Naive thymus-derived CD4-positive, alpha-beta T cell (primary cell): ENCODE data around the gene ERVH48-1. TPM values are rescaled to one million over a fixed set of nuclear protein-coding genes. Genes with fewer than 3 reads are reported as not detected.

ENCODE experiments used
- ATAC-seq: fragments of 150-1000 bp; cut with Tn5 transposase; 2 replicates; pipeline ENCODE4 v1.10.0; 2021; ENCODE audit warnings: mild to moderate bottlenecking, moderate library complexity
- CTCF ChIA-PET: fragments of 350-600 bp; sonication (Branson Sonifier 250); formaldehyde crosslinking; loops from one replicate; lab custom pipeline; 2021; ENCODE audit warnings: antibody characterized with exemption; lab: Charles Lee
- POLR2A ChIA-PET: fragments of 350-600 bp; sonication (Branson Sonifier 250); formaldehyde crosslinking; loops from one replicate; lab custom pipeline; 2021; ENCODE audit warnings: antibody characterized with exemption, inconsistent platforms; lab: Charles Lee
- DNase-seq, 9 donors: peaks; one replicate each; pipeline versions ENCODE4 v3.0.0 to v3.0.0-alpha.2; 2020 to 2022; ENCODE audit warnings: mixed read lengths in 1 of 9
- H3K27ac ChIP-seq: one replicate; pipeline ENCODE4 v1.7.0; 2013; ENCODE audit warnings: mild to moderate bottlenecking, low read depth, low read length, moderate library complexity
- H3K27me3 ChIP-seq, 2 donors: one replicate each; pipeline ENCODE4 v1.7.0; 2013; ENCODE audit warnings: low read length in 2 of 2, mild to moderate bottlenecking in 2 of 2, moderate library complexity in 2 of 2; ENCODE audit not compliant: control insufficient read depth in 2 of 2, insufficient read depth in 2 of 2
- H3K36me3 ChIP-seq, 3 experiments: 1 replicate in 2 of 3; 2 replicates in 1 of 3; pipeline ENCODE4 v1.7.0; 2013; ENCODE audit warnings: low read length in 3 of 3, mild to moderate bottlenecking in 3 of 3, moderate library complexity in 1 of 3; ENCODE audit not compliant: insufficient read depth in 3 of 3, control insufficient read depth in 2 of 3
- H3K4me1 ChIP-seq, 2 donors: one replicate each; pipeline ENCODE4 v1.7.0; 2013; ENCODE audit warnings: low read length in 2 of 2, mild to moderate bottlenecking in 2 of 2, moderate library complexity in 1 of 2; ENCODE audit not compliant: control insufficient read depth in 2 of 2, insufficient read depth in 2 of 2
- H3K4me3 ChIP-seq: 2 replicates; pipeline ENCODE4 v1.7.0; 2013; ENCODE audit warnings: mild to moderate bottlenecking, low read length
- H3K9me3 ChIP-seq, 3 experiments: 1 replicate in 2 of 3; 2 replicates in 1 of 3; pipeline ENCODE4 v1.7.0; 2013; ENCODE audit warnings: low read length in 3 of 3; ENCODE audit not compliant: control insufficient read depth in 2 of 3
- H3K27ac Mint-ChIP-seq, 9 donors: one replicate each; pipeline ENCODE4 v1.8.0; 2020 to 2022; ENCODE audit warnings: mixed read lengths in 9 of 9, mild to moderate bottlenecking in 8 of 9, moderate library complexity in 5 of 9, inconsistent platforms in 2 of 9
- H3K27me3 Mint-ChIP-seq, 5 donors: one replicate each; pipeline ENCODE4 v1.8.0; 2021 to 2022; ENCODE audit warnings: mixed read lengths in 5 of 5, mild to moderate bottlenecking in 1 of 5
- H3K36me3 Mint-ChIP-seq, 5 donors: one replicate each; pipeline ENCODE4 v1.8.0; 2020 to 2022; ENCODE audit warnings: mixed read lengths in 5 of 5, mild to moderate bottlenecking in 3 of 5, inconsistent platforms in 1 of 5
- H3K4me1 Mint-ChIP-seq, 7 donors: one replicate each; pipeline ENCODE4 v1.8.0; 2020 to 2022; ENCODE audit warnings: mixed read lengths in 7 of 7, mild to moderate bottlenecking in 3 of 7, inconsistent platforms in 1 of 7
- H3K4me3 Mint-ChIP-seq, 10 donors: one replicate each; pipeline ENCODE4 v1.8.0; 2020 to 2022; ENCODE audit warnings: mild to moderate bottlenecking in 10 of 10, mixed read lengths in 10 of 10, moderate library complexity in 6 of 10, inconsistent platforms in 2 of 10
- H3K9me3 Mint-ChIP-seq, 11 donors: one replicate each; pipeline ENCODE4 v1.8.0; 2020 to 2022; ENCODE audit warnings: mixed read lengths in 11 of 11, mild to moderate bottlenecking in 4 of 11, inconsistent platforms in 1 of 11, moderate library complexity in 1 of 11
- intact Hi-C, 2 donors: fragments of 100-400 bp; cut with micrococcal nuclease; formaldehyde crosslinking; loops; one replicate each; pipeline ENCODE4 v1.15.1; 2023
- polyA plus RNA-seq, 2 donors: library from polyadenylated mRNA; unstranded; fragments of 300-500 nt; fragmentation: Illumina TruSeq; gene quantifications; one replicate each; pipeline ENCODE4 v1.2.3, GENCODE V29; 2021
- total RNA-seq, 6 experiments: library from RNA in 5 of 6; stranded (reverse) in 5 of 6; gene quantifications; 1 replicate in 5 of 6; 2 replicates in 1 of 6; pipeline ENCODE4 v1.2.3 and lab custom pipeline; 2021 to 2026

ERVH48-1 gene
- total RNA-seq (1 to 10 TPM in 1 of 5 experiments, under 1 TPM in 4; 0.17 to 2.8 (median 0.51) TPM), polyA plus RNA-seq (1 to 10 TPM; 1.0 to 1.2 TPM), total RNA-seq (lab: John Stamatoyannopoulos, UW) (0.94 reads per million)

DNA sequence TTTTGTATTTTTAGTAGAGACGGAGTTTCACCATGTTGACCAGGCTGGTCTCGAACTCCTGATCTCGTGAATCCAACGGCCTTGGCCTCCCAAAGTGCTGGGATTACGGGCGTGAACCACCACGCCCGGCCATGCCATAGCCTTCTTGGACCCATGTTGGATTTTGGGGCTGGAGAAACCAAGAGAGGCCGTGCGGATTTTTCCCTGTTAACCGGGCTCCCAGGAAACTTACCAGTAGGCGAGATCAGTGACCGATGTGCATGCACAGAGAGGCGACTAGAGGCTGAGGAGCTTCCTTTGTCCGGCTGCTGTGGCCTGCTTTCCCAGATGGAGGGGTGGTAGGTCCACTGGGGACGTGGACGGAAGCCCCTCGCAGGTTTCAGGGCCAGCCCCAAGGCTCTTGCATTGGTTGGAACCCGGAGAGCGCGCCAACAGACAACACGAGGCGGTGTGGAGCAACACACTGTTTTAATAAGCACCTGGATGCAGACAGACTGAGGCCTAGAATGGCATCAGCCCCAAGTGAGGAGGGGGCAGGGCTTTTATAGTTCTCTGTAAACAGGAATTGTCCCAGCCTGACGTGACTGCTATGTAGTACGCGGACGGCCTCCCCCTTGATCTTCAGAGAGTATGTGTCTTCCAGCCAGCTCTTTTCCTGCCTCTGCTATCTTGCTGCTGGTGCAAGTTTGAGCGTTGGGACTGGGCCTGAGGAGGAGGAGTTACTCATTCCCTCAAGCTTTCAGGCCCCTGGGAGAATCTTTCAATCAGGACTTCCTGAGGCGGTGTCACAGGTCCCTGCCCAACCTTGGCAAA is at the start of gene ERVH48-1:
TSS of gene ERVH48-1 (minus strand) at position 517 of the 813 bp plus-strand sequence. CDS start 6,624 bp downstream, outside the sequence.
- intact Hi-C loops: no loop called here
- H3K4me3 ChIP-seq: no peak within 1 kb of the TSS
- ATAC-seq (peak; percentile 74), DNase-seq (peak in 7 of 9 donors; percentile 49 to 72 (median 63))
- Mint-ChIP-seq H3K4me3 (peak within 1 kb of the TSS in 5 of 10 donors; percentile 3 to 85 (median 52)), H3K36me3 (no peaks in the 10 kb centered on the region), H3K4me1 (peaks cover 10 to 25% (median 20%) of the 10 kb centered on the region in 7 donors), H3K27ac (peak within 1 kb of the TSS; percentile 33 to 96 (median 80)), H3K27me3 (no peaks in the 10 kb centered on the region), H3K9me3 (peaks cover 0 to 1% (median 0%) of the 10 kb centered on the region in 11 donors)
- no peaks in the 10 kb centered on the region for H3K27me3 ChIP-seq
- H3K27ac ChIP-seq: peak within 1 kb of the TSS; percentile 61
- no peaks in the 10 kb centered on the region for H3K9me3 ChIP-seq
- ChIA-PET CTCF (no interaction called here), POLR2A (no interaction called here)
- no peaks in the 10 kb centered on the region for H3K36me3 ChIP-seq
- H3K4me1 ChIP-seq: peaks cover 9 to 17% of the 10 kb centered on the region in 2 donors

DNA sequence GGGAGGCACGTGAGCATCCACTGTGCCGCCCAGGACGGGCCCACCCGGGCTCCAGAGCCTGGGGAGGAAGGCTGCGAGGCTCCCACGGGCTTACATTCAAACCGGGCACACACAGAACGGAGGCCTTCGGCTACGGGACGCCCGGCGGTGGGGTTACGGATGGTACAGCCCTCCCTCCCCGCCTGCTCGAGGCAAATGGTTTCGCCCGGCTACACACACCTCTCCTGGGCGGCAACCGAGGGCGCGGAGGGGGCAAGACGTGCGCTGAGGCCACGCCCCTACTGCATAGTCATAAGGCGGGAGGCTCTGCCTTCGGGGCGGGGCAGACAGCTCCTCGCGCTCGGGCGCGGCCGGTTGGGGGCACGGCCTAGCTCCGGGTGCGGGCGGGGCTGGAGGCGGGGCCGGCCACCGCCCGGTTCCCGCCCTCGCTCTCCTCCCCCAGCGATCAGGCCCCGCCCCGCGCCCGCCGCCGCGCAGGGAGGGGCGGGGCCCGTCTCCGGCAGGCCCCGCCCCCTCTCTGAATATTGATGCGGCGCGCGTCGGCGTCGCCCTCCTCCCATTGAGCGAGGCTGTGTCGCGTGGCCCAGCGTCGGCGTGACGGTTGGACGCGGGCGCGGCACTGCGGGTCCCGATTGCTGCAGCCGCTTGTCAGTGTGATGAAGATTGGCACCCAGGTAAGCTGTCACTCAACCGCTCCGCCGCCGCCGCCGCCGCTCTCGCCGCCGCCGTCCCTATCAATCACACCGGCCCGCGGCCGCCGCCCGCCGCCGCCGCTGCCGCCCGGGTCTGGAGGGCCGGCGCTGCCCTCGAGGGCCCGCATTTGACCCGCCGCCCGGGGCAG is 48.8 kb upstream of the ERVH48-1 start, which contains the start of gene PKNOX1:
TSS of gene PKNOX1 (plus strand) at position 572 of the 841 bp plus-strand sequence. CDS start 29,820 bp downstream, outside the sequence.
- Mint-ChIP-seq H3K9me3 (no peaks in the 10 kb centered on the region), H3K4me3 (peak within 1 kb of the TSS; percentile 78 to 93 (median 88)), H3K4me1 (peaks cover 0 to 36% (median 29%) of the 10 kb centered on the region in 7 donors), H3K36me3 (peaks cover 3 to 20% (median 4%) of the 10 kb centered on the region in 5 donors), H3K27me3 (no peaks in the 10 kb centered on the region), H3K27ac (peak within 1 kb of the TSS; percentile 78 to 95 (median 93))
- POLR2A ChIA-PET: interaction anchor here (0.6 to 1.3 kb wide), 5 partner anchors 82 to 1048 kb away, joined by 3 to 9 read pairs (median 4); partner anchors contain the start of gene NDUFV3
- Histone ChIP-seq H3K4me1 (peaks cover 7 to 11% of the 10 kb centered on the region in 2 donors), H3K27me3 (no peaks in the 10 kb centered on the region), H3K9me3 (no peaks in the 10 kb centered on the region), H3K36me3 (peaks cover 0 to 6% (median 0%) of the 10 kb centered on the region in 3 experiments), H3K4me3 (peak within 1 kb of the TSS; percentile 85), H3K27ac (peak within 1 kb of the TSS; percentile 94)
- intact Hi-C loops: loop anchor here (1.0 to 10.0 kb wide), 14 partner anchors 51 to 1901 kb away; partner anchors contain the start of genes NDUFV3 (in 2 of the 2), RRP1 (in 2 of the 2), AGPAT3 (in 1 of the 2) and CFAP410 (in 1 of the 2)
- CTCF ChIA-PET: no interaction called here
- ATAC-seq (peak; percentile 91), DNase-seq (peak; percentile 98 to 100 (median 99))

DNA sequence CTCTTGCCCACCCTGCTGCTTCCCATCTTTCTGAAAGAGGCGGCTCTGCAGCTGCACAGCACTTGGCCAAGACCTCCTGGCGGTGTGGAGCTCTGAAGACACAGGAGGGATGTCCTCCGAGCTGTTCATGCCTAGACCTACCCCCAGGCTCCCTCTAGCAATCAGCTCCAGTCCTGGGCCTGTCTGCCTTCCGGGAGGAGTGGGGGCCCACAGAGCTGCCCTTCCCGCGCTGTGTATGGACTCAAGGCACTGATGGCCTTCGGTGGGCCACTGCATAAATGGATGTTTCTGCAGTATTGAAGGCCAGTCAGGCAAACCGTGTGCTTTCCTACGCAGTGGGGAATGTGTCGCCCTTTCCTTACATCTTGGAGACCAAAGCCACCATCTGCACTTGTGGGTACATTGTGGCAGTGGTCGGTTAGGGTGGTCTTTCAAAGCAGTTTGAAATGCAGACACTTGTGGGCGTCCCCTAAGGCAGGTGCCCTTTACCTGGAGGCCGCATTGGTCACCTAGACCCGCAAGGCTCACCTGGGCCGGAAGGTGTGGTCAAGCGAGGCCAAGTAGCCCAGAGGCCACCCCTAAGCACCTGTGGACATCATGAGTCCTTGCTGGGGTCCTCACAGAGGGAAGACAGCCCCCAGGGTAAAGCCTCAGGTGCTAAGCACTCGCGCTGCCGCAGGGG is 48.0 kb upstream of the ERVH48-1 start:
- POLR2A ChIA-PET: interaction anchor here (0.6 to 1.3 kb wide), 6 partner anchors 23 to 1047 kb away, joined by 3 to 9 read pairs (median 4); partner anchors contain the start of gene NDUFV3
- Histone ChIP-seq H3K27ac (peak overlapping the region; percentile 94), H3K36me3 (no peaks in the 10 kb centered on the region), H3K4me1 (peaks cover 7 to 11% of the 10 kb centered on the region in 2 donors), H3K27me3 (no peaks in the 10 kb centered on the region), H3K9me3 (no peaks in the 10 kb centered on the region), H3K4me3 (peak overlapping the region; percentile 85)
- H3K4me3 Mint-ChIP-seq: peak overlapping the region; percentile 75 to 92 (median 82)
- H3K36me3 Mint-ChIP-seq: peaks cover 0 to 17% (median 0%) of the 10 kb centered on the region in 5 donors
- no peaks in the 10 kb centered on the region for H3K27me3 Mint-ChIP-seq
- ATAC-seq (no peak), DNase-seq (peak in 1 of 9 donors; percentile 13)
- CTCF ChIA-PET: interaction anchor here (0.6 kb wide), 1 partner anchor 561 kb away, joined by 3 read pairs; no protein-coding TSS in a partner anchor
- no peaks in the 10 kb centered on the region for H3K9me3 Mint-ChIP-seq
- intact Hi-C loops: loop anchor here (5.0 to 10.0 kb wide), 9 partner anchors 51 to 1901 kb away; partner anchors contain the start of genes AGPAT3 (in 1 of the 2), CFAP410 (in 1 of the 2), LRRC3 (in 1 of the 2) and PTTG1IP (in 1 of the 2)
- peak overlapping the region; percentile 78 to 95 (median 91) for H3K27ac Mint-ChIP-seq
- peaks cover 0 to 33% (median 25%) of the 10 kb centered on the region in 7 donors for H3K4me1 Mint-ChIP-seq

DNA sequence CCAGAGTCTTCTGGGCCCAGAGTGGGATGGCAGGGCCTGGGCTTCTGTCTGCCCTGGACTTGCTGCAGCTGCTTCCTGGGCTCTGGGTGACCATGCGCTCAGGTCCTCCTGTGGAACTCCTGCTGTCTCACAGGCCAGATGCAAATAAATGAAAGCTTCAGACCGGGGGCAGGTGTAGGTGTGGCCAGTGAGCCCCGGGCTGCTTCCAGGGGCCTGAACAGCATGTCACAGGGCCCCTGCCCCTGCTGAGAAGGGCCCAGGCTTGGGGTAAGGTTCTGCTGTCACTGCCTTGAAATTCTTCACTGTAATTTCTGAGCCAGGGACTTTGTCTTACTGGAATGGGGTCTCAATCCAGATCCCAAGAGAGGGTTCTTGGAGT is 46.5 kb upstream of the ERVH48-1 start:
- intact Hi-C loops: loop anchor here (5.0 to 10.0 kb wide), 9 partner anchors 50 to 1903 kb away; partner anchors contain the start of genes AGPAT3 (in 1 of the 2), CFAP410 (in 1 of the 2), LRRC3 (in 1 of the 2) and PTTG1IP (in 1 of the 2)
- POLR2A ChIA-PET: no interaction called here

DNA sequence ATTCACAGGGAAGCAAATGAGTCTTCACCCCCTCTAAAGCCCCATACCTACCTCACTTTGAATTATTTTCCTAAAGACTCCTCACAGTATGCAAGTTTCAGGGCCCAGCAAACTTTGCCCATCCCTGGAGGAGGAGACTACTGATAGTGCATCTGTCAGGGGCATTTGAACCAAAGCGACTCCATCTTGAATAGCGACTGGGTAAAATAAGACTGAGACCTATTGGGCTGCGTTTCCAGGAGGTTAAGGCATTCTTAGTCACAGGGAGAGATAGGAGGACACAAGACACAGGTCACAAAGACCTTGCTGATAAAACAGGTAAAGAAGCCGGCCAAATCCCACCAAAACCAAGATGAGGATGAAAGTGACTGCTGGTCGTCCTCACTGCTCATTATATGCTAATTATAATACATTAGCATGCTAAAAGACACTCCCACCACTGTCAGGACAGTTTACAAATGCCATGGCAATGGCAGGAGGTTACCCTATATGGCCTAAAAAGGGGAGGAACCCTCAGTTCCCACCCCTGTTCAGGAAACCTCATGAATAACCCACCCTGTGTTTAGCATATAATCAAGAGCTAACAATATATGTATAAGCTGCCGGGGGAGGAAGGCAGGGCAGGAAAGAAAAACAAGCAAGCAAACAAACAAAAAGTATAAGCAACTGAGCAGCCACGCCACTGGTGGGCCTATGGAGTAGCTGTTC is 45.7 kb upstream of the ERVH48-1 start:
- ATAC-seq (no peak), DNase-seq (no peak)
- Histone ChIP-seq H3K4me3 (no peak overlapping the region), H3K9me3 (no peaks in the 10 kb centered on the region), H3K27ac (no peak overlapping the region), H3K27me3 (no peaks in the 10 kb centered on the region), H3K4me1 (peaks cover 7% of the 10 kb centered on the region in 2 donors), H3K36me3 (no peaks in the 10 kb centered on the region)
- ChIA-PET POLR2A (no interaction called here), CTCF (no interaction called here)
- H3K27ac Mint-ChIP-seq: no peak overlapping the region
- no peaks in the 10 kb centered on the region for H3K9me3 Mint-ChIP-seq
- no peaks in the 10 kb centered on the region for H3K27me3 Mint-ChIP-seq
- intact Hi-C loops: loop anchor here (5.0 to 10.0 kb wide), 9 partner anchors 49 to 1904 kb away; partner anchors contain the start of genes AGPAT3 (in 1 of the 2), CFAP410 (in 1 of the 2), LRRC3 (in 1 of the 2) and PTTG1IP (in 1 of the 2)
- no peak overlapping the region for H3K4me3 Mint-ChIP-seq
- H3K36me3 Mint-ChIP-seq: peaks cover 0 to 2% (median 0%) of the 10 kb centered on the region in 5 donors
- H3K4me1 Mint-ChIP-seq: peaks cover 0 to 14% (median 12%) of the 10 kb centered on the region in 7 donors

More for the DNA sequence above, 46.5 kb upstream of the ERVH48-1 start:
- no peak overlapping the region for H3K27ac Mint-ChIP-seq
- no peak overlapping the region for H3K4me3 ChIP-seq
- DNase-seq (no peak), ATAC-seq (no peak)
- H3K4me1 ChIP-seq: peaks cover 7 to 11% of the 10 kb centered on the region in 2 donors
- peaks cover 0 to 22% (median 20%) of the 10 kb centered on the region in 7 donors for H3K4me1 Mint-ChIP-seq
- H3K27me3 ChIP-seq: no peaks in the 10 kb centered on the region
- H3K4me3 Mint-ChIP-seq: peak overlapping the region in 1 of 10 donors; percentile 21
- no peaks in the 10 kb centered on the region for H3K27me3 Mint-ChIP-seq
- H3K9me3 ChIP-seq: no peaks in the 10 kb centered on the region
- CTCF ChIA-PET: no interaction called here
- H3K9me3 Mint-ChIP-seq: no peaks in the 10 kb centered on the region
- peaks cover 0 to 8% (median 0%) of the 10 kb centered on the region in 5 donors for H3K36me3 Mint-ChIP-seq
- no peaks in the 10 kb centered on the region for H3K36me3 ChIP-seq
- no peak overlapping the region for H3K27ac ChIP-seq
